ENCODE results near the gene PLXDC2.

PLXDC2 gene

GRCh38 chr10:20228729-20229128 lies 412.5 kb downstream of the PLXDC2 start:
- no peak for DNase-seq

- no peak for DNase-seq
Observed at GRCh38 chr10:20232079-20232705, 416.0 kb downstream of the PLXDC2 start.

GRCh38 chr10:20233423-20233822 lies 417.2 kb downstream of the PLXDC2 start:
- DNase-seq = no peak

- no peak for DNase-seq
Observed at GRCh38 chr10:20234579-20234978, 418.3 kb downstream of the PLXDC2 start.

- no peak for DNase-seq
Observed at GRCh38 chr10:20237091-20237570, 420.9 kb downstream of the PLXDC2 start.

GRCh38 chr10:20237586-20237985 lies 421.4 kb downstream of the PLXDC2 start:
- DNase-seq = no peak

GRCh38 chr10:20240643-20241042 lies 424.4 kb downstream of the PLXDC2 start:
- DNase-seq = no peak

GRCh38 chr10:20247454-20247853 lies 431.2 kb downstream of the PLXDC2 start:
- no peak for DNase-seq

GRCh38 chr10:20247891-20248708 lies 431.9 kb downstream of the PLXDC2 start:
- no peak for DNase-seq

- no peak for DNase-seq
Observed at GRCh38 chr10:20254078-20254477, 437.8 kb downstream of the PLXDC2 start.

- no peak for DNase-seq
Observed at GRCh38 chr10:20254497-20254896, 438.3 kb downstream of the PLXDC2 start.

- no peak for DNase-seq
Observed at GRCh38 chr10:20256969-20257368, 440.7 kb downstream of the PLXDC2 start.

GRCh38 chr10:20257422-20257821 lies 441.2 kb downstream of the PLXDC2 start:
- no peak for DNase-seq

- no peak for DNase-seq
Observed at GRCh38 chr10:20265146-20265545, 448.9 kb downstream of the PLXDC2 start.

- no peak for DNase-seq
Observed at GRCh38 chr10:20267734-20268133, 451.5 kb downstream of the PLXDC2 start.

GRCh38 chr10:20271490-20271889 lies 455.3 kb downstream of the PLXDC2 start:
- no peak for DNase-seq

GRCh38 chr10:20272608-20273007 lies 456.4 kb downstream of the PLXDC2 start:
- no peak for DNase-seq

- DNase-seq = no peak
Observed at GRCh38 chr10:20274571-20274970, 458.3 kb downstream of the PLXDC2 start.

GRCh38 chr10:20276127-20276979 lies 460.1 kb downstream of the PLXDC2 start:
- DNase-seq = no peak

GRCh38 chr10:20277820-20278219 lies 461.6 kb downstream of the PLXDC2 start:
- no peak for DNase-seq

GRCh38 chr10:20281579-20281978 lies 465.3 kb downstream of the PLXDC2 start:
- no peak for DNase-seq

- no peak for DNase-seq
Observed at GRCh38 chr10:20287586-20287985, 471.4 kb downstream of the PLXDC2 start.

- DNase-seq = no peak
Observed at GRCh38 chr10:20288060-20288459, 471.8 kb downstream of the PLXDC2 start.
